Neutrophil (primary cell): ENCODE measurements around the gene RASSF5.

Experiments
- H3K27ac ChIP-seq: fragments of 200-600 bp; sonication (generic); 2 replicates; pipeline ENCODE4 v1.5.1; 2016; ENCODE audit warnings: mild to moderate bottlenecking, moderate library complexity
- H3K27me3 ChIP-seq: fragments of 200-600 bp; sonication (generic); 2 replicates; pipeline ENCODE4 v1.6.0; 2016; ENCODE audit warnings: mild to moderate bottlenecking
- H3K36me3 ChIP-seq: fragments of 200-600 bp; sonication (generic); 2 replicates; pipeline ENCODE4 v1.5.1; 2017
- H3K4me1 ChIP-seq, 2 experiments: fragments of 200-600 bp in 1 of 2; sonication (generic) in 1 of 2; 1 replicate in 1 of 2; 2 replicates in 1 of 2; pipeline versions ENCODE4 v1.5.1 to v1.6.1; 2013 to 2016; ENCODE audit warnings: low read depth in 1 of 2, low read length in 1 of 2, mild to moderate bottlenecking in 1 of 2, moderate library complexity in 1 of 2; ENCODE audit not compliant: control insufficient read depth in 1 of 2, insufficient read depth in 1 of 2
- H3K4me3 ChIP-seq, 2 experiments: fragments of 200-600 bp in 1 of 2; sonication (generic) in 1 of 2; 1 replicate in 1 of 2; 2 replicates in 1 of 2; pipeline ENCODE4 v1.5.1; 2013 to 2016; ENCODE audit warnings: low read depth in 1 of 2, low read length in 1 of 2, mild to moderate bottlenecking in 1 of 2, moderate library complexity in 1 of 2
- H3K9me3 ChIP-seq: fragments of 200-600 bp; sonication (generic); 2 replicates; pipeline ENCODE4 v1.5.1; 2016
- CTCF ChIP-seq: fragments of 200-600 bp; sonication (generic); IDR thresholded peaks from 2 replicates; pipeline ENCODE4 v1.5.1; 2016; ENCODE audit warnings: antibody characterized with exemption

The RASSF5 gene

GRCh38 chr1:206513312-206514111 is 6.2 kb downstream of the RASSF5 start:
- H3K4me3 ChIP-seq, result no peak overlapping the region
- no peak for TF ChIP-seq CTCF
- peaks cover 28 to 29% of the 10 kb centered on the region in 2 experiments for H3K4me1 ChIP-seq
- H3K27ac ChIP-seq, result no peak overlapping the region
- peaks cover 55% of the 10 kb centered on the region for H3K27me3 ChIP-seq
- H3K36me3 ChIP-seq, result no peaks in the 10 kb centered on the region
- no peaks in the 10 kb centered on the region for H3K9me3 ChIP-seq

- peak overlapping the region in 1 of 2 experiments; percentile 30 for H3K4me3 ChIP-seq
- no peak for TF ChIP-seq CTCF
- peaks cover 28 to 29% of the 10 kb centered on the region in 2 experiments for H3K4me1 ChIP-seq
- no peaks in the 10 kb centered on the region for H3K36me3 ChIP-seq
- peaks cover 51% of the 10 kb centered on the region for H3K27me3 ChIP-seq
- peak overlapping the region; percentile 72 for H3K27ac ChIP-seq
- H3K9me3 ChIP-seq, result no peaks in the 10 kb centered on the region
Measured at GRCh38 chr1:206514813-206515387, 7.6 kb downstream of the RASSF5 start.

GRCh38 chr1:206516728-206516990 is 9.3 kb downstream of the RASSF5 start:
- TF ChIP-seq CTCF, result no peak
- Histone ChIP-seq H3K36me3 (no peaks in the 10 kb centered on the region), H3K27me3 (peaks cover 39% of the 10 kb centered on the region), H3K4me1 (peaks cover 28 to 29% of the 10 kb centered on the region in 2 experiments), H3K9me3 (no peaks in the 10 kb centered on the region), H3K4me3 (no peak overlapping the region), H3K27ac (peak overlapping the region; percentile 72)

DNA sequence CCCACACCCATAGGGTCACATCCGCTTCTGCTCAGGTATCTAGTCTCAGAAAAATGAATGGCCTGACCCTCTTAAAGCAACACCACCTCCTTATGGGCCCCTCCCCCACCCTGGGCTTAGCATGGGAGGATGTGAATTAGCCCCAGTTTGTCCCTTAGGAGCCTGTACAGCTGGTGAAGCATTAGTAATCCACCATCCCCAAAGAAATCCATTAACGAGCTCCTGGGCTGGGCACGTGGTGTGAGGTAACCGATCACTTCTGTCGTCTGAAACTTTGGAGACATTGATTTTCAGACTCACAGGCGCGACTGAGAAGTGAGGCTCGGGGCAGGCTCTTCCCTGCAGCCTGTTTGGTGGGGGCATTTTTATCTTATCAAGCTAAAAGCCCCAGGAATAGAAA is 10.5 kb downstream of the RASSF5 start:
- H3K4me1 ChIP-seq, result peaks cover 28 to 29% of the 10 kb centered on the region in 2 experiments
- TF ChIP-seq CTCF, result no peak
- H3K9me3 ChIP-seq, result no peaks in the 10 kb centered on the region
- no peak overlapping the region for H3K27ac ChIP-seq
- no peak overlapping the region for H3K4me3 ChIP-seq
- H3K27me3 ChIP-seq, result peaks cover 27% of the 10 kb centered on the region
- H3K36me3 ChIP-seq, result no peaks in the 10 kb centered on the region

DNA sequence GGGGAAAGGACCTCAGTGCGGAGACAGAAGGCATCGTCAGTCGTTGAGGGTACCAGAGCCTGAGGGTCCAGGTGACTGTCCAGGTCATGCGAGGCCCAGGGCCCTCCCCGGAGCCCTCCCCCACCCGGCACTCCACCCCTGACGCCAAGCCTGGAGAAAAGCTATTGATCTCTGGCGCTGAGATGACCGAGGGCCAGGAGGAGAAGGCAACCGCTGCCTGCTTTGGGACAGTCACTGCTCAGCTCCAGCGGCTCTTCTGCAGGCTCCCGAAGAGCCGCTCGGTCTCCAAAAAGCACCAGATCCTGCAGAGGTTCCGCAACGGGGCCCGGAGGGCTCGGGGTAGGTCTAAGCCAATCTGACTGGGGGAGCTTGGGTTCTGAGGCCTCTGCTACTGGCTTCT is 10.9 kb downstream of the RASSF5 start:
- H3K27ac ChIP-seq, result no peak overlapping the region
- no peaks in the 10 kb centered on the region for H3K9me3 ChIP-seq
- no peak overlapping the region for H3K4me3 ChIP-seq
- H3K36me3 ChIP-seq, result no peaks in the 10 kb centered on the region
- no peak for TF ChIP-seq CTCF
- peaks cover 28 to 29% of the 10 kb centered on the region in 2 experiments for H3K4me1 ChIP-seq
- peaks cover 23% of the 10 kb centered on the region for H3K27me3 ChIP-seq
